Stomach (tissue), 9 donors: ENCODE results near the gene ZNF296. TPM values are rescaled to one million over a fixed set of nuclear protein-coding genes. Genes with fewer than 3 reads are reported as not detected.
"Not testable (repeated sequence)": the region's sequence is repeated elsewhere in the genome, so short reads cannot be mapped to it uniquely, and the experiment has no call there.

Experiments used
- DNase-seq, 2 donors: peaks; one replicate each; pipeline versions ENCODE4 v3.0.0 to v3.0.0-alpha.2; 2013 to 2019
- H3K27ac ChIP-seq, 5 donors: fragments of 200-600 bp in 4 of 5; sonication (generic) in 4 of 5; one replicate each; pipeline ENCODE4 v1.5.1; 2013 to 2019; ENCODE audit warnings: mild to moderate bottlenecking in 1 of 5, moderate library complexity in 1 of 5
- H3K27me3 ChIP-seq, 3 donors: fragments of 200-600 bp; sonication (generic); one replicate each; pipeline ENCODE4 v1.5.1; 2017 to 2019; ENCODE audit warnings: mixed run types in 1 of 3
- H3K36me3 ChIP-seq, 4 donors: fragments of 200-600 bp; sonication (generic); 1 replicate in 3 of 4; 2 replicates in 1 of 4; pipeline ENCODE4 v1.5.1; 2016 to 2019
- H3K4me1 ChIP-seq, 4 donors: fragments of 200-600 bp; sonication (generic); one replicate each; pipeline ENCODE4 v1.5.1; 2016 to 2019
- H3K4me3 ChIP-seq, 4 donors: fragments of 200-600 bp; sonication (generic) in 3 of 4; one replicate each; pipeline ENCODE4 v1.5.1; 2016 to 2019; ENCODE audit warnings: mild to moderate bottlenecking in 1 of 4
- H3K9me3 ChIP-seq, 4 donors: fragments of 200-600 bp; sonication (generic); one replicate each; pipeline ENCODE4 v1.5.1; 2016 to 2019
- EP300 ChIP-seq: sonication (generic); formaldehyde crosslinking; IDR thresholded peaks from one replicate; pipeline ENCODE4 v1.6.1; 2017; ENCODE audit warnings: antibody characterized with exemption
- POLR2A ChIP-seq, 4 donors: fragments of 450-650 bp; IDR thresholded peaks; one replicate each; pipeline ENCODE4 v1.6.1; 2016; ENCODE audit warnings: antibody characterized with exemption in 4 of 4, control low read depth in 2 of 4, mild to moderate bottlenecking in 1 of 4, moderate library complexity in 1 of 4
- POLR2AphosphoS5 ChIP-seq, 3 donors: sonication (generic); formaldehyde crosslinking; IDR thresholded peaks; one replicate each; pipeline ENCODE4 v1.6.1; 2016; ENCODE audit warnings: antibody characterized with exemption in 3 of 3
- WGBS, 5 donors: extraction: QIAGEN DNeasy Blood & Tissue Kit in 3 of 5; methylation state at CpG; one replicate each; pipeline versions ENCODE4 v1.1.5 to v1.1.7; 2013 to 2018; 5-methylcytosine and 5-hydroxymethylcytosine counted together
- intact Hi-C: fragments of 100-400 bp; cut with DNase I; formaldehyde crosslinking; loops from one replicate; pipeline ENCODE4 v1.15.1; 2023; ENCODE audit warnings: low total_unique reads
- polyA plus RNA-seq, 3 donors: library from polyadenylated mRNA; stranded (reverse); fragments of 200-250 nt; gene quantifications; one replicate each; pipeline ENCODE4 v1.2.3, GENCODE V29; 2013
- total RNA-seq, 5 donors: library from RNA; depleted of rRNA; stranded (reverse); fragments of >200 nt; gene quantifications; one replicate each; pipeline versions ENCODE4 v1.1.0 to v1.2.3, GENCODE V29; 2014 to 2016
- TF ChIP-seq, protein P1 (sequence below), 7 experiments: fragments of 450-650 bp in 4 of 7; fragments of 200-600 bp in 3 of 7; sonication (generic) in 3 of 7; IDR thresholded peaks; one replicate each; pipeline ENCODE4 v1.5.1; 2016 to 2019; ENCODE audit warnings: antibody characterized with exemption in 7 of 7, control low read depth in 2 of 7, mild to moderate bottlenecking in 1 of 7
- donor health status: healthy with polysubstance abuse.
- donor health status: Bipolar disorder and iron deficiency.
- donor health status: healthy.

ZNF296 gene
- total and polyA plus RNA-seq, 8 donors, result 0.45 to 13.4 (median 5.0) TPM; not detected in 1

DNA sequence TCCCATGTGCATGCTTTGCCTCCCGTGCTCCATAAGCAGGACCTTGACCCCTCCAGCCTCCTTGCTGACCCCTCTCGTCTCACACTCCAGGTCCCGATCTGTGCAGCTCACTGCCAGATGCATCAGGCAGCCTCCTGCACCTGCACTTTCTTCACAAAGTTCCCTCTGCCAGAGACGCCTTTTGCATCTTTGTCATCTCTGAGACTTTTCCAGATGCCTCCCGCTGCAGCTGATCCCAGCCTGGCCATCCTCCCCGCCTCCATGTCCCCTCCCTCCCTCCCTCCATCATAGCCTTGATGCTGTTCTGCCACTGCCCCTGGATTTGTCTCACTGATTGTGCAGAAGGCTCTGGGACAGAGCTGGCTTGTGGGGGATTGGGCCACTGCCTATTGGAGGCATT lies 46.6 kb upstream of the ZNF296 start:
- 55 to 75% (median 65%) methylated on average over 6 of the region's 6 CpGs for WGBS, 5 donors
- H3K9me3 ChIP-seq, result no peaks in the 10 kb centered on the region
- peak overlapping the region in 2 of 5 donors; percentile 26 to 40 for H3K27ac ChIP-seq
- no peaks in the 10 kb centered on the region for H3K27me3 ChIP-seq
- DNase-seq, result no peak
- intact Hi-C loops, result no loop called here
- H3K4me3 ChIP-seq, result no peak overlapping the region
- TF ChIP-seq POLR2A (IDR thresholded peaks at IDR 0.05) (no peak), POLR2AphosphoS5 (IDR thresholded peaks at IDR 0.05) (no peak), EP300 (no peak)
- TF ChIP-seq, protein P1, sequence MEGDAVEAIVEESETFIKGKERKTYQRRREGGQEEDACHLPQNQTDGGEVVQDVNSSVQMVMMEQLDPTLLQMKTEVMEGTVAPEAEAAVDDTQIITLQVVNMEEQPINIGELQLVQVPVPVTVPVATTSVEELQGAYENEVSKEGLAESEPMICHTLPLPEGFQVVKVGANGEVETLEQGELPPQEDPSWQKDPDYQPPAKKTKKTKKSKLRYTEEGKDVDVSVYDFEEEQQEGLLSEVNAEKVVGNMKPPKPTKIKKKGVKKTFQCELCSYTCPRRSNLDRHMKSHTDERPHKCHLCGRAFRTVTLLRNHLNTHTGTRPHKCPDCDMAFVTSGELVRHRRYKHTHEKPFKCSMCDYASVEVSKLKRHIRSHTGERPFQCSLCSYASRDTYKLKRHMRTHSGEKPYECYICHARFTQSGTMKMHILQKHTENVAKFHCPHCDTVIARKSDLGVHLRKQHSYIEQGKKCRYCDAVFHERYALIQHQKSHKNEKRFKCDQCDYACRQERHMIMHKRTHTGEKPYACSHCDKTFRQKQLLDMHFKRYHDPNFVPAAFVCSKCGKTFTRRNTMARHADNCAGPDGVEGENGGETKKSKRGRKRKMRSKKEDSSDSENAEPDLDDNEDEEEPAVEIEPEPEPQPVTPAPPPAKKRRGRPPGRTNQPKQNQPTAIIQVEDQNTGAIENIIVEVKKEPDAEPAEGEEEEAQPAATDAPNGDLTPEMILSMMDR (IDR thresholded peaks at IDR 0.05), result no peak
- peaks cover 0 to 10% (median 0%) of the 10 kb centered on the region in 4 donors for H3K36me3 ChIP-seq
- peaks cover 55 to 87% (median 81%) of the 10 kb centered on the region in 4 donors for H3K4me1 ChIP-seq

- no peaks in the 10 kb centered on the region for H3K9me3 ChIP-seq
- H3K4me1 ChIP-seq, result peaks cover 64 to 97% (median 89%) of the 10 kb centered on the region in 4 donors
- DNase-seq, result no peak
- WGBS, 5 donors, result 62 to 75% (median 67%) methylated on average over 11 of the region's 11 CpGs
- H3K36me3 ChIP-seq, result peaks cover 0 to 10% (median 0%) of the 10 kb centered on the region in 4 donors
- H3K27me3 ChIP-seq, result no peaks in the 10 kb centered on the region
- peak overlapping the region in 3 of 5 donors; percentile 10 to 40 (median 26) for H3K27ac ChIP-seq
- intact Hi-C loops, result no loop called here
- TF ChIP-seq POLR2A (IDR thresholded peaks at IDR 0.05), result no peak
- TF ChIP-seq EP300, result no peak
- no peak for TF ChIP-seq POLR2AphosphoS5 (IDR thresholded peaks at IDR 0.05)
- TF ChIP-seq, protein P1 (IDR thresholded peaks at IDR 0.05), result no peak
- H3K4me3 ChIP-seq, result no peak overlapping the region
Measured at GRCh38 chr19:45121827-45122345, 45.6 kb upstream of the ZNF296 start.

- no peaks in the 10 kb centered on the region for H3K27me3 ChIP-seq
- intact Hi-C loops, result no loop called here
- DNase-seq, result no peak
- no peak for TF ChIP-seq POLR2AphosphoS5 (IDR thresholded peaks at IDR 0.05)
- no peak for TF ChIP-seq EP300
- TF ChIP-seq POLR2A (IDR thresholded peaks at IDR 0.05), result no peak
- TF ChIP-seq, protein P1 (IDR thresholded peaks at IDR 0.05), result no peak
- WGBS, 5 donors, result 39 to 73% (median 55%) methylated on average over 6 of the region's 6 CpGs
- H3K4me3 ChIP-seq, result no peak overlapping the region
- H3K4me1 ChIP-seq, result peaks cover 74 to 100% (median 97%) of the 10 kb centered on the region in 4 donors
- H3K27ac ChIP-seq, result no peak overlapping the region
- no peaks in the 10 kb centered on the region for H3K9me3 ChIP-seq
- H3K36me3 ChIP-seq, result peaks cover 0 to 10% (median 0%) of the 10 kb centered on the region in 4 donors
Measured at GRCh38 chr19:45119582-45119981, 43.3 kb upstream of the ZNF296 start.

DNA sequence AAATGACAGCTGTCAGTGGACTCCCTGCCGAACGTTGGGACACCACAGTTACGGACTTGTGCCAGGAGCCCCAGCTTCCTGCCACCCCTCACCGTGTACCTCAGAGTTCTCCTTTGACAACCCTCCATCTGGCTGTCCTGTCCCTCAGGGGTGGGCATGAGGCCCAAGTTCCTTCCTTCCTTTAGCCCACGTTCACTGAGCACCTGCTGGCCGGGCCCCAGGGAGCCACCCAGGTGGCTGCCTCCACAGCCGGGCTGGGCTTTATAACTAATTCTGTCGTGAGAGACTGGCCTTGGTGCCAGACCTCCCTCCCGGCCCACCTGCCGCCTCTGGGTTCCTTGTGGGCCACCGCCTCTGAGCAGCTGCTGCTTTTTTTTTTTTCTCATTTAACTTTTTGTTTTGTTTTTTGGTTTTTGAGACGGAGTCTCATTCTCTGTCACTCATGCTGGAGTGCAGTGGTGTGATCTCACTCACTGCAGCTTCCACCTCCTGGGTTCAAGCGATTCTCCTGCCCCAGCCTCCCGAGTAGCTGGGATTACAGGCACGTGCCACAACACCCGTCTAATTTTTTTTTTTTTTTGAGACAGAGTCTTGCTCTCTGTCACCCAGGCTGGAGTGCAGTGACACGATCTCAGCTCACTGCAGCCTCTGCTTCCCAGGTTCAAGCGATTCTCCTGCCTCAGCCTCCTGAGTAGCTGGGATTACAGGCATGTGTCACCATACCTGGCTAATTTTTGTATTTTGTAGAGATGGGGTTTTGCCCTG lies 42.5 kb upstream of the ZNF296 start:
- peak in 1 of 2 donors; percentile 44 for DNase-seq
- WGBS, 5 donors, result 24 to 48% (median 35%) methylated on average over 18 of the region's 18 CpGs
- Histone ChIP-seq H3K36me3 (peaks cover 0 to 10% (median 0%) of the 10 kb centered on the region in 4 donors), H3K4me1 (peaks cover 81 to 100% (median 97%) of the 10 kb centered on the region in 4 donors), H3K27ac (peak overlapping the region; percentile 30 to 77 (median 38))
- H3K9me3 ChIP-seq, H3K27me3 ChIP-seq, H3K4me3 ChIP-seq, intact Hi-C loops: not testable (repeated sequence)
